ENCODE results near the gene CA10.

CA10 gene

DNA sequence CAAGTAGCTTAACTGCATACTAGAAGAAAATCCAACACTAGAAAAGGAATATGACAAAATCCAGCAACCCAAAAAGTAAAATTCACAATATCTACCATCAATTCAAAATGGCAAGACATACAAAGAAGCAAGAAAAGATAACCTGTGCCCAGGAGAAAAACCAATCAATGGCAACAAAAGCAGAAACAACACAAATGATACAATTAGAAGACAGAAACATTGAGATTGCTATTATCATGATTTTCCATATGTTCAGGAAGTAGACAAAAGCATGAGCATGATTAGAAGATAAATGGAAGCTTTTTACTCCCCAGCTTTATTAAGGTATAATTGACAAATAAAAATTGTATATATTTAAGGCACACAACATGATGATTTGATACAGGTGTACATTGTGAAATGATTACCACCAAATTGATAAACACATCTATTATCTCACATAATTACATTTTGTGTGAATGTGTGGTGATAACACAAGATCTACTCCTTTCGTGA, 117.3 kb downstream of the CA10 start:
- no peak for FAIRE-seq

DNA sequence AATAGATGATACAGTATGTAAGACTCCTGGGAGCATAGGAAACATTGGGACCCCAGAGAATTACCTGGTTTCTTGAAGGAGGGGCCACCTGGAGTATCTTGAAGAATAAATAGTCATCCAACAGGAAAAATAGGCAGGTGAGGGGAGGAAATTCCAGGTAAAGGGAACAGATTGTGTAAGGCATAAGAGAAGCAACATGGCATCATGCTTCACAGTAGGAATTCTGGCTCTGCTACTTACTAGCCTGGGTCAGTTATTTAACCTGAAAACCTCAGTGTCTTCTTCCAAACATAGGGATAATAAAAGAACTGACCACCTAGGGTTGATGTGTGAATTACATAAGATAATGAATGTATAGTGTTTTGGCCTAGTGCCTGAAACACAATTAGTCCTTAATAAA, 122.1 kb downstream of the CA10 start:
- no peak for FAIRE-seq

- FAIRE-seq, result no peak
These were observed 123.1 kb downstream of the CA10 start for GRCh38 chr17:52035336-52035915.

DNA sequence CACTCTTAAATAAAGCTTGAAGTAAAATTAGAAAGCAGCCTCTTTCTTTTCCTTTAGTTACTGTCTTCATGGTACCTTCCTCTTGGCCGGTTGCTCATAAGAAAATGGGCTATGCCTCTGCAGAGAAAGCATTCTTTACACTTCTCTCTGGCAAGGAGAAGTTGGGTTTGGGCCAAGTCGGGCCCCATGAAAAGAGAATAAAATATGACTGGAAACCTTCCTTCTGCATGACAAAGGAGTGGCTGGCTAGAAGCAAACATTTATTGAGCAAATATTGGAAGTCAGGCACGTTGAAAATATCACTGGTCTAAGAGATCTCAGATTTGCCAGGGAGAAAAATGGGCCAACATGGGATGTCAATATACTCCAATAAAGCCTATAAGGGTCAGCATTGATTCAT, 126.1 kb downstream of the CA10 start:
- FAIRE-seq, result no peak

DNA sequence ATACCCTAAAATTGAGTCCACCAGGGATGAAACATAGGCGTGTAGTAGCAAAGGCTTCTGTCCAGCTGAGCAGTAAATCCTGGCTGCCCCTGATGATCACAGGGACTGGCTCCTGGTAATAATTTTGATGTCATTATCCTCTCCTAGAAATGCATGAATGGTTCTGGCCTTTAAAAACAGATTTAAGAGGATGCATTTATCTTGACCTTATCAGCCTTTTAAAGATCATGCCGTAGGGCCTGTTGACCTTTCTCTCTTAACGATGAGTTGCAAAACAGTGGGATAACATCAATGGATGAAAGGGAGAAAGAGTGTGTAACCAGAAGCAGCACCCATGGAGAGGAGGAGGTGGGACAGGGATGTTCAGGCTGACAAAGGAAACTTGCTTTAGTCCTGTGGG, 128.5 kb downstream of the CA10 start:
- FAIRE-seq, result no peak

- no peak for FAIRE-seq
These were observed 130.8 kb downstream of the CA10 start for GRCh38 chr17:52027620-52028295.

- no peak for FAIRE-seq
These were observed 131.4 kb downstream of the CA10 start for GRCh38 chr17:52027081-52027480.

DNA sequence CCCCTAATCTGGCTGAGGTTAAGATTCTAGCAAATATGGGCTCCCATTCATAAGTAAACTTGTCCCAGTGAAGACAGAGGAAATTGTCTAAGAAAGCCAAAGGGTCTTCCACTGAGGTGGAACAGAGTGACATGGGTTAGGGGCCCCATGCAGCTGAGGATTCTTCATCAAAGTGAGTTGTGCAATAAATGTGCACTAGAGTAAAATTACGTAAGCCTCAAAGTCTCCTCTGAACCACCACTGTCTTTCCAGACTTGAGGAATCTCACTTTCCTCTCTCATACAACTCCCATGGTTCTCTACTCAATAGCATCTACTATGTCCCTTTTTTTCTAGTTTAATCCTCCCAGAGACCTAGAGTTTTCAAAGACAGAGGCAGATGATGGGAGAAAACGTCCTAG, 132.4 kb downstream of the CA10 start:
- FAIRE-seq, result no peak

- no peak for FAIRE-seq
These were observed 133.3 kb downstream of the CA10 start for GRCh38 chr17:52025236-52025635.

- no peak for FAIRE-seq
These were observed 134.1 kb downstream of the CA10 start for GRCh38 chr17:52024300-52024870.

DNA sequence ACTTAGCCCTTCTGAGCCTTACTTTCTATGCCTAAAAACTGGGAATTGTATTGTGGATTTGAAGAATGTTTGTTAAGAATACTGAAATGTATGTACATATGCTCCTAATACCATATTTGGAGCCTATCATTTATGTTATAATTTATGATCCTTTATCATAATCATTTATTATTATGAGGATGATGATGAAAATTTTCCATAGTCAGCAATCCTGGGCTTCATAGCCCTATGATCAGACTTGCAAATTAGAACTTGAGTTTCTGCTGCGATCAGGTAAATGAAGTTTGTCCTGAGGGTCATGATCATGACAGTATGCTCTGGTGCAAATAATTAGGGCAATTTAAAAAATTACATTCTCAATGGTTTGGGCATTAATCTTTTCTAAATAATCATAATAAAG, 147.4 kb downstream of the CA10 start:
- no peak for FAIRE-seq

- FAIRE-seq, result no peak
These were observed 158.9 kb downstream of the CA10 start for GRCh38 chr17:51999654-52000053.

- FAIRE-seq, result no peak
These were observed 160.8 kb downstream of the CA10 start for GRCh38 chr17:51997723-51998122.

DNA sequence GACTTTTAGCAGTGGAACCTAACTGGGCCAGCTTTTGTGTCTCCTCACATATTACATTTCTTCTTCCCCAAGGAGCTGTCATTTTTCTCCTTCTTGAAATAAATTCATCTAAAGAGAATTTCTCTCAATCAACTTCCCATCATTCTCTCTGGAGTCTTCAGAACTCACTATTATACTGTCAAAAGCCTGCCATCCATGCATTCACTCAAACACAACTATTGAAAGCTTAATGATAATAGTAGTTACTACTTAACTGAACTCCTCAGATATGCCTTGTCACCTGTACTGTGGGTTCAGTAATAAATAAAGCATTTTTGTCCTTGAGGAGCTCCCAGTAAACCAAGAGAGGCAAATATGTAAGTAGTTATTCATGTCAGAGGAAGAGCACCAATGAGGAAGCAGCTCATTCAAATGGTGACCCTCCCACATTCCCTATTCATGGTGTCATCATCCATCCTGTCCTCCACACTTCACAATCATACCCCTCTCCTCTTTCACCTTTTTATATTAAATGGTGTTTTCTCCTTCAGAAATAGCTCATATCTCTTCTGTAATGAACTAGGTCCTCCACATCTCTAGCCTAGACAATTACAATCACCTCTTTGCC, 162.6 kb downstream of the CA10 start:
- FAIRE-seq, result no peak

DNA sequence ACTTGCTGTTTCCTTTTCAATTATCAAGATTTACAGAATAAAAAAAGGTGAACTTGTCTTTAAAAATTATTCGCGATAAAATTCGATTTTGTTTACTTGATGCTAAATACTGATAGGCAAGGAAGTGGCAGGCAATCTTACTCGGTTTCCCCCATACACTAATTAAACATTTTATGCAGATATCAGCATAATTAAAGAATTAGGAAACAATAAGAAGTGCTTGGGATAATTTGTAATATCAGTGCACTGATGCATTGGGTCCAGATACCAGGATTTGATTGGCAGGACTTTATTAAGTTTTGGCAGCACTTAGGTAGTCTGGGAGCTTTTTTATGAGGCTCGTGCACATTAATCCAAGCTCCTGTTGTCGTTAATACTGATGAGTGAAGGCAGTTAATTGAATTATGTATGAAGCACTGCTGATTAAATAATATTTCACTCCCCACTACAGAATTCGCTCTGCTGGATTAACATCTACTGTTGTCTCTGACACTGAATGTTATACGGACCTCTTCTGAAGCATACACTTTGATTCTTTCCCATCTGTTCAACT, 165.6 kb downstream of the CA10 start:
- FAIRE-seq, result no peak

DNA sequence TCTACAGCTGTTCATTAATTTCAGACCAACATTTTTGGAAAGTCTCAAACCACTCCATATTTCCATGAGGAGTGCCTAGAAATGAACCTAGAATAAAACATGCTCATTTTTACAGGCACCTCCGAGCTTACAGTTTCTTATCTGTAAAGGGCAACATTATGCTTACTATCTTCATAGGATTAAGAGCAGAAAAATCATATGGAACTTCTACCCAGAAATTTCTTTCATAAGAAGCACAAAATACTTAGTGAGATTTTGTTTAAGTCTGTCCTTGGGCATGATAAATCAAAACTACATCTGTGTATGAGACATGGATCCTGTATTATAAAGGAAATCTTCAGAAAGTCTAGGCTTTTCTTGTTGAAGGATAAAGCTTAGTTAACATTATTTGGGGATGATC, 187.4 kb downstream of the CA10 start:
- FAIRE-seq, result no peak

- FAIRE-seq, result no peak
These were observed 196.8 kb downstream of the CA10 start for GRCh38 chr17:51961689-51962088.

- FAIRE-seq, result no peak
These were observed 200.7 kb downstream of the CA10 start for GRCh38 chr17:51957786-51958185.

- no peak for FAIRE-seq
These were observed 203.3 kb downstream of the CA10 start for GRCh38 chr17:51955245-51955644.

DNA sequence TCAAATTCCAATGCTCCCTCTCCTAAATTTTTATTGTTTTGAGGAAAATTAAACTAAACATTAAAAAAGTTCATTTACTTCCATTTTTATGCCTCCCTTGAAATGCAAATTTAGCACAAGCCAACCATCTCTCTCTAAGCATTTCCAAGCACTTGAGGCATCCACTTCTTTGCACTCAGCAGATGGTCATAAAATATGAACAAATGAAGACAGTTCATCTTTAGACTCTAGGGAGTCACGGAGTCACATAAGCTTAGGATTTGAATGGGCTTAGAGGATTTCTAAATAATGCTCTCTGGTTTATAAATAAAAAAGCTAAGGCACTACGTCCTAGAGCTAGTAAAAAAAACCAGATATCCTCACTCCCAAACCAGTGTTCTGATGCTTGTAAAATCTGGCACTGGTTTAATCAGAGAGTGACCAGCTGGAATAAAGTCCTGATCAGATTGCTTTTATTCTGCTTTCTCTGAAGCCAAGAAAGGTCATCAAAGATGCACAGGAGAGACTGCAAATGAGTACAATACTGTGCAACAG, 204.2 kb downstream of the CA10 start:
- FAIRE-seq, result no peak

DNA sequence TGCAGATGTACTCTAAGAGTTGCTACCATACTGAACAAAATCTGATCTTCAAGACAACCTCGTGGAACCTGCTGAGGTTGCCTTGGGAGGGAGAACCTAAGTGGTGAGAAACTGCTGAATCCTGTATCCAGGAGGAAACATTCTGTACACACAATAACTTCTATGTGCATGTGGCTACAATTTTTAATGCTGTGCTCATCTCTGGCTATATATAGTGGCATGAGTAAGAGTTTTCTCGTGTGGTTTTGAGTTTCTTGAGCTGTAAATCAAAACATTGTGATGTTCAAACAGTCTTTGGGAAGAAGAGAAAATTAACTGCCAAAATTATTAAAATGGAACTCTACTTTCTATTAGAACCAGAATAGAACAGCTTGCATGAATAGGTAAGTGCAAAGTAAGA, 206.8 kb downstream of the CA10 start:
- no peak for FAIRE-seq

DNA sequence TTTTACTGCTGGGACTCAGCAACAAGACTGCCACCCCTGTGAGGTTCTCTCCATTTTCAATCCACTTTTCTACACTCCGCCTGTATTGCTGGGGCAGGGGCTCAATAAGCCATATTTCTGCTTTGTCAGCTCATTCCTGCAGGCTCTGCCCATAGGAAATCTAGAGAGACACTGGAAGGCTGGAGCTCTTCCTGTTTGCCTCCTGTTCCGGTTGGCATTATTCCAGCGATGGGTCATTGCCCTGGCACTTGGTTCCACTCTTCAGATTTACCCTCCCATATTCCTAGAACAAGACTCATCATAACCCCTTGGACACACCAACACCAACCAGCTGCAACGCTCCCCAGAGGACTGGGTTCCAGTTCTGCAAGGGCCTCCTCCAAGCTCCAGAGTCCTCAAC, 210.4 kb downstream of the CA10 start:
- no peak for FAIRE-seq

GRCh38 chr17:51947160-51947735, 211.3 kb downstream of the CA10 start:
- FAIRE-seq, result no peak

Measured in islet of Langerhans (tissue), 1 donor.